HG02763 (cell line): ENCODE measurements around the gene HPGDS.
"Not testable (repeated sequence)": the region's sequence is repeated elsewhere in the genome, so short reads cannot be mapped to it uniquely, and the experiment has no call there.

Experiments used
- ATAC-seq: cut with Tn5 transposase; IDR thresholded peaks from one replicate; pipeline ENCODE4 v1.9.1; 2021; ENCODE audit warnings: mild to moderate bottlenecking, moderate library complexity; ENCODE audit not compliant: unreplicated experiment

Gene HPGDS

DNA sequence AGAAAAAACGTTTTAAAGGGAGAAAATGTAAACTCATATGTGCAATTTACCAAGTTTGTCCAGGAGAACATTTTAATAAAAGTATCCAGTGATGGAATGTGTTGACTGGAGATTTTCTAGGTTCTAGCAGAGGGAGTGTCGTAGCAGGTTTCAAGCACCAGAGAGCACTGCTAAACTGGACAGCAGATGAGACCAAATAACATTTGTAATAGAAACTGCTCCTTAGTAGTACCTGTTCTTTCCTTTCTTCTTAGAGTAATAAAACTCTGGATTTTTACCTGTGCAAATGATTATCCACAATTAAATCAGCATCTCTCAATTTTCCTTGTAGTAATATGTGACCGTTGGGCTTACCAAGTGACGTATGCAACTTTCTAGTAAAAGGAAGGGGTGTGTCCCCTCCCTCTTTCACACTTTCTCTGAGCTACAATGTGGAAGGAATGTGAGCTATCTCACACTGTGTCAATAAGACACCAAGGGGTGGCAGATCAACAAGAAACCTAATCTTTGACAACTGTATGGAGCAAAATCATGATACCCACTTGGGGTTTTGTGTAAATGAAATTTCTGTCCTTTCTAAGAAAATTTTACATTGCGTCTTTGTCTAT lies 9.5 kb downstream of the HPGDS start:
- ATAC-seq = no peak

DNA sequence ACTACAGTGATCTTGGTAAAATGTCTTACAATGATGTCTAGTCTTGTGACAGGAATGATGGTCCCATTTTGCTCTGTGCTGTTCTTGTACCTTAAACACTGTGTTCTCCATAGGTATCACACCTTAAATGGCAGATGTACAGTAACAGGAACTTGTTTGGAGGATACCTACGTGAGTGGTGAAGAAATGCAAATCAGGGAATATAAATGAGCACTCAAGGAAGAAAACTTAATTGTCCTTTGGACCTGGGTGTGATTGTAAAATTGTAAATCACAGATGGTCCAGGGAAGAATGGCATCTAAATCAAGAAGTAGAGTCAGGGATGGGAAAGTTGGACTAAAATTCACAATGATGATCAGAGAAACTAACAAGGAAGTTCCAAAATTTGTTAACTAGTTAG lies 12.7 kb downstream of the HPGDS start:
- ATAC-seq = no peak

DNA sequence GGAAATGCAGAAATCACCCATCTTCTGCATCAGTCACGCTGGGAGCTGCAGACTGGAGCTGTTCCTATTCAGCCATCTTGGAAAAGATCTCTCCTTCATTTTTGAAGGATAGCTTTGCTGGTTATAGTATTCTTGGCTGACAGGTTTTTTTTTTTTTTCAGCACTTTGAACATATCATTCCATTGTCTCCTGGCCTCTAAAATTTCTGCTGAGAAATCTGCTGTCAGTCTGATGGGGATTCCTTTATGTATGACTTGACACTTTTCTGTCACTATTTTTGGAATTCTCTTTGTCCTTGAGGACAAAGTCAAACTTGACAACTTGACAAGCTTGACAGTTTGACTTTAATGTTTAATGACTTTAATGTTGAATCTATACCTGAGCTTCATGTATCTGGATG lies 16.8 kb downstream of the HPGDS start:
- ATAC-seq = no peak

DNA sequence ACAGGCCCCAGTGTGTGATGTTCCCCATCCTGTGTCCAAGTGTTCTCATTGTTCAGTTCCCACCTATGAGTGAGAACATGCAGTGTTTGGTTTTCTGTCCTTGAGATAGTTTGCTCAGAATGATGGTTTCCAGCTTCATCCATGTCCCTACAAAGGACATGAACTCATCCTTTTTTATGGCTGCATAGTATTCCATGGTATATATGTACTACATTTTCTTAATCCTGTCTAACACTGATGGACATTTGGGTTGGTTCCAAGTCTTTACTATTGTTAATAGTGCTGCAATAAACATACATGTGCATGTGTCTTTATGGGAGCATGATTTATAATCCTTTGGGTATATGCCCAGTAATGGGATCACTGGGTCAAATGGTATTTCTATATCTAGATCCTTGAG lies 22.7 kb downstream of the HPGDS start:
- ATAC-seq = not testable (repeated sequence)

DNA sequence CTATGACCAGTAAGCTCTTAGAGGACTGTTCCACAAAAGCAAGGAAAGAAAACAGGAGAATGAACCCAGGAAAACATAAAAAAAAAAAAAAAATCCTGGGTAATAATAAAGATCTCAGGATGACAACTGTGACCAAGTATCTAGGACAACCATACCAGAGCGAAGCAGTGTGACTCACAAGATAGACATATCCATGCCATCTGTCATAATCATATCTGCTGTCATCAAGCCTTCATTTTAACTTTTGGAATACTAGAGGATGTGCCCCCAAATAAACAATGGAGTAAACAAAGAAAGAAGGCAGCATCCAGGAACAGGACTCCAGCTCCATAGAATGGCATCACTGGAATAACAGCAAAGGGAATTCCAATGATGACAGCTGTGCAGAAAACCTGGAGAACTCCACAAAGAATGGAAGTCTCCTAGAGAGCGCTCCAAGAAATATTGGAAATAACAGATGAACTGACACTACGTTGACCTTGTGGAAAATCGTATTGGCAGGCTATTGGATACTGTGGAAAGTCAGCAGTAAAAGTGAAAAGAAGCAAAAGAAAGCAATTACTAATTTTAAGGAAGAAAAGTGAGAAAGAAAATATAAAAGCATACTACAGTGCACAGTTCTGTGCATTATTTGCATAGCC lies 35.3 kb downstream of the HPGDS start:
- no peak for ATAC-seq

DNA sequence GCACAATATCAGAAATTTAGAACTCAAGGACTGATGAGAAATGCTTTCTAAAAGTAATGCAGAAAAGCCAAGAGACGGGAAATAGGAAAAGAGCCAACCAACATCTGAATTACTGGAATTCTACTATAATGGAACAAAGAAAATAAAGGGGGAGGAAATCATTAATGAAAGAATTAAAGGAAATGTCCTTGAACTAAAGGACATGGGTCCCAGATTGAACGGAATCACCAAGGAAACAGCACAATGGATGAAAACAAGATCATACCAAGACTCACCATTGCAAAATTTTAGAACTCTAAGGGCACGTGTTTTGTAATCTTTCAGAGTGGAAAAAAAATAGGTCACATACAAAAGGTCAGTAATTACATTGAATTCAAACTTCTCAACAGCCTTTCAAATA lies 35.9 kb downstream of the HPGDS start:
- ATAC-seq = no peak

DNA sequence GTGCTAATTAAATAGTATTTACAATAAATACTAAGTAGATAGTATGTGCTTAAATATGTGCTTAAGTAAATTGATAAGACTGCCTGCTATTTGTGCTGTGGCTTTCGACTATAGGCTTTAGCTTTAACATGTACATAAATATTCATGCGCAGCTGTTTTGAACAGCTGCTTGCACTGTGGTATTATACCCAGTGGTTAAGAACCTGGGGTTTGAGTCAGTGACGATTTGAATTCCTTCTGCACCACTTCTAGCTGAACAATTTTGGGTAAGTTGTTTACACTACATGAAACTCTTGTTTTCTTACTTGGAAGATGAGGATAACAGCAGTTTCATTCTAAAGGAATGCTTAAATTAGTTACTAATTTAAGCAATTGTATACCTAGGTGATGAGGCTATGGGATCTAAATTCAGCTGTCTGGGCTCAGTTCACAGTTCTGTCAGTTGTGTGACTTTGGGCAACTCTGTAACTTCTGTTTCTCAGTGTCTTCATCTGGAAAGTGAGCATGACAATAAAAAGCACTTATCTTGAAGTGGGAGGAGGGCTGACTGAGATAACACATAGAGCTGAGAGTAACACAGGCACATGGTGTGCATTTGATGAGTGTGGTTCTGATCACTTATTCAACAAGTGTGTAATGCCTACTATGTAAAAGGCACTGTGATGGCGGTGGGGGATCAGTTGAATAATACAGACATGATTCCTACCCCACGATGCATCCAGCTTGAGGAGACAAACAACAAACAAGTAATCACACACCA lies 37.0 kb downstream of the HPGDS start:
- no peak for ATAC-seq

DNA sequence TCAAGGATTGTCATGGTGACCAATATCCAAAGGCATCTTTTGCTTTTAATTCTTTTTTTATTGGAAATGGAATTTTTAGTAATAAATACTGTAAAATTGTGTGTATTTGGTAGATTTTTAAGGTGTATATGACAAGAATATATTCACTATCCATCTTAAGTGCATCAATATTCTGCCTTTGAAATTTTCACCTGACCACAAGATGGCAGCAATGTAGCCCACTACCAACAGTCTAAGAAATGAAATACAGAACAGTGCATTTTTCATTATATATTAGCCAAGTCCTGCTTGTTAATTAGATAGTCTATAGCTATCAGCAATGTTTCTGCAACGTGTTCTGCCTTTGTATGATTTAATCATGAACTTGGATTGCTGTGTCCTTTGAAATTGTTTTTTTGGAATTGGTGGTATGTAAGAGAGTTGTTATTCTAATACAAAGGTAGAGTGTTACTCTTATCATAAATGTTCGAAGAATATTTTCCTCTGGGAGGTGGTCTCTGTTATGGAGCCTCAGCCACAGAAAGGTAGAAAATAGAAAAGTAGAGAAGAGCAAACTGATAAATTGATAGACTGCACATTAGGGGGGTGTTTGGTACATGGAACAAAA lies 38.2 kb downstream of the HPGDS start:
- no peak for ATAC-seq

DNA sequence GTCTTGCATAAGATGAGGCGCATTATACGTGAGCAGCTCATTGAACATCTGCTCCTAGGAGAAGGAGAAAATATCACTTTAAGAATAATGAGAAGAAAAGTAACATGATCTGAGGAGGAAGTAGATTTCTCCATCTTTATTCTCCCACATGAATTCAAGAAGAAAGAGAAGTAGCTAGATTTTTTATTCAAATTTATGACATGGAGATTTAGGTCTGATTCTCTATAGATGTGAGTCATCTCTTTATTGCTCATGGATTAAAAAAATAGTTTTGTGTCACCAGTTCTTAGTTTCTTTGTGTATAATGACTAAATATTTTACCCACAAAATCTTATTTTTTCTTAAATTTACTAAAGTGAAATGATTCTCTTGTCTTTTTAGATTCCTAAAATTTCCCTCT lies 40.4 kb downstream of the HPGDS start:
- no peak for ATAC-seq

DNA sequence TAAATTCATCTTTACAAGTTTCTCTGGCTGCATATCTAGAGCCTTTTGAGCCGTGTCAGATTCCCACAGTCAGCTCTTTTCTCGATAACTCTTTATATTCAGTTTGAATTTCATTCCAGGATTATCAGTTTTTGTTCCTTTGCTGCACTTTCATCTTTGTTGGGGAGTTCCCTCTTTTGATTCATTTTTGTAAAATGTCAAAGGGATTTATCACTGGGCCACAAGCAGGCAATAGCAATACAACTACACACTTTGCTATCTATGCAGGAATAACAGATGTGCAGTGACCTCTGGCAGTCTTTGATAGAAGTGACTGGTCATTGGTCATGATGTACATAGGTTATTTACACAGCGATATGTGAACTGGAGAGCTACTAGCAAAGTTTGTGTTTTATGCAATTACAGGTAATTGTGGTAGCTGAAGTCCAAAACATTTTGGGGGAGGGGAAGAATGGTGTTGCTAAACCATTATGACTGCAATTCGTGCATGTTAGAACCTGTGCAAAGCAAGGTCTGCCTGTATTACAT lies 43.8 kb downstream of the HPGDS start:
- no peak for ATAC-seq

DNA sequence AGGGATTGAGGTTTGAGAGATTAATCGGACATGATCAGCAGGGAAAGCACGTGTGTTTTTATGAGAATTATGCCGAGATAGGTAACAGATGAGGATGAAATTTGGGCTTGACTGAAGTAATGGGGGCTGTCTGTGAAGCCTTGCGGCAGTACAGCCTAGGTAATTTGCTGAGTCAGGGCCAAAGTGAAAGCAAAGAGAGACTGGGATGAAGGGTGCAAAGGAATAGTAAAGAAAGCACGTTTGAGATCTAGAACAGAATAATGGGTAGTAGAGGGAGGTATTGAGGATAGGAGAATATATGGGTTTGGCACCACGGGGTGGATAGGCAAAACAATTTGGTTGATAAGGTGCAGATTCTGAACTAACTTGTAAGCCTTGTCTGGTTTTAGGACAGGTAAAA lies 47.2 kb downstream of the HPGDS start:
- not testable (repeated sequence) for ATAC-seq

DNA sequence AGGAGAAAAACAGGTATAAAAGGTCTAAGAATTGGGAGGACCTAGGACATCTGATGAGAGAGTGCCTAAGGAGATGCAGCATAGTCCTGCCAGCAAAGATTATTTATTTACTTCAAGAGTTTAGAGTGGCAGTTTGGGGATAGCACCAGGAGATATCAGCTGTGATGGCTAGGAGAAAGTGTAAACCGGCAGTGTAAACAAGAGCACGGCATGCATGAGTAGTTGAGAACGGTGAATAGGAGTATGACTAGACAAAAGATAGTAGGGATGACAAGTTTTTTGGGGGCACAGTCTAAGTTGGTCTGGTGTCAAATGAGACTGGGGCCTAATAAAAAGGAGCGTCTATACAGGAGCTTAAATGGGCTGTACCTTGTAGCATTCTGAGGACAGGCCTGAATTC lies 48.7 kb downstream of the HPGDS start:
- ATAC-seq = not testable (repeated sequence)

DNA sequence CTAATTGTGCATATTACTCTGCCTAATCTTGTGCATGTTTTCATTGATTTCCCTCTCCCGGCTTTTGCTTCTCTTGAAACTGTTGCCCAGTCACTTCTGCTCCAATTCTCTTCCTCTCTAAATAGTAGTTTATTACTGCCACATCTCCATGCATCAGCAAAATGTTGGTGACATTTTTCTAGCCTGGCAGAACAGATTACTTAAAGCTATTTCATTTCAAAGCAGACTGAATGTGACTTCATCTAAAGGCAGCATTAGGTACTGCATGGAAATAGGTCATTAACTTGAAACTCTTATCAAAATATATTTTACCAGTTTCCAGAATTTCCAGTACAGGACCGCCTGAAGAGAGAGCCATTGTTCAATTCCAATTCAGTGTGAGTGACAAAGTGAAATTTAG lies 52.4 kb downstream of the HPGDS start:
- ATAC-seq = no peak

DNA sequence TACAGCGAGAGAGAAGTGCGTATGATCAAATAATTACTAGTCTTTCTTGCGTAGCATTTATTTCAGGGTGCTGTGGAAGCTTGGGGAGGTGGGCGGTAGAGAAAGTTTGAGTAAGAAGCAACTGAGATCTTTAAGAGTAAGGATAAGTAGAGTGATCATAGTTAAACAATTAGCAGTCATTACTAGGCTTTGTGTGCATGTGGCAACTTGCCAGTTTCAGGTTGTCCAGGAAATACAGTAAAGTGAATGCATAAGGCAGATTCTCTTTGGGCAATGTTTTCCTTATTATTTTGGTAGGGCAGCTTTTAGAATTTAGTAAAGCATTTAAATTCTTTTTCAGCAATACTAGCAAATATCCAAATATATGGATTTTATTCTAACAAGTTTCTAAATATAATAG lies 57.0 kb downstream of the HPGDS start:
- no peak for ATAC-seq

DNA sequence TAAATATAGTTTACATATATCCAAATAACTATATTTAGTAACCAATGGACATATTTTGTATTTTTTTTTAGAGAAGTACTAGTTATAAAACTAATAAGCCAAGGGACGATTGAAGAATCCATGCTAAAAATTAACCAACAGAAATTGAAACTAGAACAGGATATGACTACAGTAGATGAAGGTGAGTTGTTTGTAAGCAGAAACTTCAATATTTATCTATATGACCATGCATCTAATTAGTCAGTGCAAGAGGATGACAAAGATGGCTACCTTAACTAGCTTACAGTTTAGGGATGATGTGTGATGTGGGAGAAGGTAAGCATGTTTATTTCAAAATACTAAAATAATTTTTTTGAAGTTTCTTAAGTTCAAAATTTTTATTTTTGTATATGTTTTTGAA lies 57.7 kb downstream of the HPGDS start:
- ATAC-seq = peak; percentile 51

DNA sequence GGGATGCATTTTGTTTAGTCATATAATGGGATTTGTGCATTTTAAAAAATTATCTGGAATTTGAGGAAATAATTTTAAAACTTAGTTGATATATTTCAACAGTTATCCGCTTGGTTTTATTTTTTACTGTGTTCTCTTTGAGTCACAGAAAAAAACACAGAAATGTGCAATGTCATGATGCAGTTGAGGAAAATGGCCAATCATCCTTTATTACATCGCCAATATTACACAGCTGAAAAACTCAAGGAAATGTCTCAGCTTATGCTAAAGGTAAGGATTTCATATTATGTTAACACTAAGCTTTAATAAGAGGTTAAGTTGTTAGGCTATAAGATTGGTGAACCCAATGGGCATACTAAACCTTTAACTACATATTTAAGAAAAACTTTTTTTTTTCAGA lies 63.9 kb downstream of the HPGDS start:
- ATAC-seq = no peak

DNA sequence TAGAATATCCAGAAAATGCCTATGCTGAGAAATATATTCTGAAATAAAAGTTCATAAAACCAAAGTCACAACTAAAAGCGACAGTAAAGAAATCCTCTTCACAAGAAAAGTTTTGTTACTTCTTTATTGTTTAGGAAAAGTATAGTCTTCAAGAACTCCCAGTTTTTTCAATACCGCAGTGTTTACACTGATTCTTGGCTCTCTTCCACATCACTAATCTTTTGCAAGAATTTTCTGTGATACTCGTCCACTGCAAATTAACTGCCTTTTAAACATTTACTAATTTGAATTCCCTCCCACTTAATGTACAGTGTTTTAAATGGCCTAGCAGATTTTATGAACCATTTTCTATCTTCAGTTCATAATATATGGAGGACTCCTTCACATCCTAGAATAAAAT lies 65.1 kb downstream of the HPGDS start:
- ATAC-seq = no peak

DNA sequence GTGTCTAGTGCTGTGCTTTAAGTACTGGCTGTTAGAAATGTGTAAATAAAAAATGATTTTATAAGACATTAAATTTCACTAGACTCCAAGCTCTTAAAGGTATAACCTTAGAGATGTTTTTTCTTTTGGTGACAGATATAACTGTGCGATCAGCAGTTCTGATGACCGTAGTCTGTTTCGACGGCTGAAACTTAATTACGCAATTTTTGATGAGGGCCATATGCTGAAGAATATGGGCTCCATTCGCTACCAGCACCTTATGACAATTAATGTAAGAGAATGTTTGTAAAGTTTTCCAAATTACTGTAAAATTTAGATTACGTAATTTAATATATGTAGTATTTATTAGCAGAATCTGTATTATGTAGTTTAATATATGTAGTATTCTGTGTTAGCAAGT lies 66.4 kb downstream of the HPGDS start:
- ATAC-seq = no peak

DNA sequence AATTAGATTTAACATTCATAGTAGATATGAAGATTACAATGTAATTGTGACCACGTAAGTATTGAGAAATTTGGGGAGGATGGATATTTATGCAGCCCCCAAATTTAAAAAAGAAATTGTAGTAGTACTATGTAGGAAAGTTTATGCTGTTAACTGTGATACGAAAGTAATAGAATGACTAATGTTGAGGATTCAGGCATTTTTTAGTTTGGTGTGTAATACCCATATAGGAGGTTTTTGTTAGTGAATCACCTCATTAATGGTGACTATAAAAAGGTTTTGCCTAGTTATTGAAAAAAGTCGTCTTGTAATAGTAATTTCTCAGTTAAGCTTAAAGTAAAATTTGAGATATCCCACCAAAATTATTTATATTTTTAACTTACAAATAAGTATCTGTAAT lies 67.7 kb downstream of the HPGDS start:
- no peak for ATAC-seq

DNA sequence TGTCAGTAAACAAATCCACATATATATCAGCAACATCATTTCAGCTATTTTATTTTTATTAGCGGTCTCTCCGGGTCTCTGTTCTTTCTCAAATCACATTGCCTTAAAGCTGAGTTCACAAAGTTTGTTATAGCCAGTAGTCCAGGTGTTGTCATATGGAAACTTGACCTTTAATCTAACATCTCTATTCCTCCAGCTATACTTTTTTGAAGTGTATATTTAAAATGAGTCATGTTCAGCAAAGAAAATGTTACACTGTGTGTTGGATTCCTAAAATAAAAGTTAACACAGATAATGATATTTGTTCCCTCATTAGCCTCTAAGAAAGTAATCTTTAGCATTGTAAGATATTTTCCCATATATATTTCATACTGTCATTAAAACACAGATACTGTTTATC lies 71.4 kb downstream of the HPGDS start:
- ATAC-seq = no peak

DNA sequence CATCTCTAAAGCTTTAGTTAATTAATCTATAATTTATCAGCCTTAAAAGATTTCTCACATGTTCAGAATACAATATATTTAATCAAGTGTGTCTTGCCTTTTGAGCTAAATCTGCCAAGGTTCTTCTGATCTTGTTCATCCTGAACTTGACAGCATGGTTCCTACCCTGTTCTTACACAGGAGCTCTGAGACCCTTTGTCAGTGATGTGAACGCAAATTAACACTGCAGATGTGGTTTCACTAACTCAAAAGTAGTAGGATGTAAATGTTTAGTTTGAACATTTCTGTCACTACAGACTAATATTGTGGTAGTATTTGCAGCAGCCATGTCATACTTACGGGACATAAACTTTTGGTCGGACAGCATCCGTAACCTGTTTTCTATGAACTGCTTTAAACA lies 75.6 kb downstream of the HPGDS start:
- no peak for ATAC-seq
